GM23248 (cell line): ENCODE measurements around the gene CELF1.

ENCODE experiments used
- EZH2 ChIP-seq: fragments of 200-600 bp; sonication (generic); IDR thresholded peaks from 2 replicates; pipeline ENCODE4 v1.6.1; 2018; ENCODE audit warnings: antibody characterized with exemption, mild to moderate bottlenecking; ENCODE audit not compliant: insufficient read depth, poor library complexity, severe bottlenecking
- EZH2phosphoT487 ChIP-seq: fragments of 200-600 bp; sonication (generic); IDR thresholded peaks from 2 replicates; pipeline ENCODE4 v1.6.1; 2018; ENCODE audit warnings: antibody characterized with exemption, moderate library complexity, mild to moderate bottlenecking, low read depth; ENCODE audit not compliant: insufficient read depth

- TF ChIP-seq EZH2phosphoT487: no peak
- no peak for TF ChIP-seq EZH2
These were observed 19.2 kb downstream of the CELF1 start for GRCh38 chr11:47533690-47534151.
